MV-4-11 (cell line): ENCODE results near the gene SAMD1.

Experiments used
- DNase-seq: peaks from one replicate; lab custom pipeline; 2025; lab: John Stamatoyannopoulos, UW

SAMD1 gene

GRCh38 chr19:14113762-14114414 lies 23.3 kb upstream of the SAMD1 start:
- peak; percentile 59 for DNase-seq

- DNase-seq = no peak
These were observed 22.3 kb upstream of the SAMD1 start for GRCh38 chr19:14112809-14113385.

- DNase-seq = no peak
These were observed 21.7 kb upstream of the SAMD1 start for GRCh38 chr19:14112051-14112808.

GRCh38 chr19:14111486-14111885 lies 20.9 kb upstream of the SAMD1 start:
- DNase-seq = no peak

- no peak for DNase-seq
These were observed 20.1 kb upstream of the SAMD1 start for GRCh38 chr19:14110650-14111049.

- DNase-seq = no peak
These were observed 17.3 kb upstream of the SAMD1 start for GRCh38 chr19:14107581-14108461.

DNA sequence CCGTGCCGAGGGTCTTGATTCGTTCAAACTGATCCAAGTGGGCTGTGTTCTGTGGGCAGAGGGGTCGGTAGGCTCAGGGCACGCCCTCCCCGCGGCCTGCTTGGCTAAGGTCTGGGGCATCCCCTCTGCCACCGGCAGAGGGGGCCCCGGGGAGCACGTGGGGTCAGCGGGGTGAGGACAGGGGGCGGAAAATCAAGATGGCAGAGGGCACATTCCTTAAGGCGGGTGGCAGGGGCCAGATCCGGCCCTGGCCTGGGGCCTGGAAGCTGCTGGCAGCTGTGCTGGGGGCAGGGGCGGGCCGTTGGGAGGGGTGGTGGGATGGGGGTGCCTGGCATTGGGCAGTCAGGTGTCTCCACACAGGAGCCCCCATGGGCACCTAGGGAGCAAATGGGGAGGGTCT lies 16.3 kb upstream of the SAMD1 start:
- no peak for DNase-seq

DNA sequence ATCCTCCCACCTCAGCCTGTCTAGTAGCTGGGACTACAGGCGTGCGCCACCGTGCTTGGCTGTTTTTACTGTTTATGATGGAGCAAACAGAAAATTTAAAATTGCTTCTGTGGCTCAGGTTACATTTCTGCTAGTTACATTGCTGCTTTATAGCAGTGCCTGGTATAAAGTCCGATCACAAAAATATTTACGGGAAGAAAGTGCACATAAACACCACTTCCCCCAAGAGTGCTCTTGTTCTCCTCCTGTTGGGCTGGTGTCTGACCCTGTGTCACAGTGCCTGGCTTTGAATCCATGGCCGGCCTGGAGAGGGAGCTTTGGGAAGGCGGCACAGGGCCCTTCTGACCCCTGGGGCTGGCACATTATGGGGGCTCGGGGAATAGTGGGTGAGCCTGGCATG lies 15.1 kb upstream of the SAMD1 start:
- DNase-seq = no peak

DNA sequence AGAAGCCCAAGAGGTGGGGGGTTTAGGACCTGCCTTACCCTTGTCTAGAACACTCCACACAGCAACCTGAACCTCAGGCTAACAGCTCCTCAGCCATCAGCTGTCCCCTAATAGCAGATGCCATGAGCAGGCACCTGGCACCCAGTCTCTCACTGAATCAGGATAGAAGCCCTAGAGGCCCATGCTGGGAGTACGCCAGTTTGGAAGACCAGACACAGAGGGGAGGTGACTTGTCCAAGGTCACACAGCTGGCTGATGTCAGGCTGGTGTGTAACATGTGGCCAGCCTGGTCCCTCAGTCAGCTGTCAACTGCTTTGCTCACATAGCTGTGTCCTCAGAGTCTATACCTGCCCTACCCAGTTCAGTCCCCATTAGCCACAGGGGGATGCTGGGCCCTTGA lies 12.8 kb upstream of the SAMD1 start:
- DNase-seq = no peak

DNA sequence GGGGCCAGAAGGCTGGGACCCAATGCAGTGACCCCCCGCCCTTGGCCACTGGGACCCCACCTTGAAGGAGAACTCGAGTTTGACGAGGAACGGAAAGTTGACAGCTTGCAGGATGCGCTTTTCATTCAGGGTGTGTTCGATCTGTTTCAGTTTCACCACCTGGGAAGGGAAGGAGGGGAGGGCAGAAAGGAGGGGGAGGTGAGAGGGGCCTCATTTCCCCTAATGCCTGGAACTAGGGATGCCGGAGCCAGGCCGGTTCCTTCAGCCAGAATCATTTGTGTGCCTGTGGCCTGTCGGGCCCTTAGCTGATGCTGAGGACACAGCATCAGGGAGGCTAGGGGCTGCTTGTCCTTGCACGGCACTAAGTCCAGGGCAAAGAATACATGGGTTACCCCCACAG lies 12.2 kb upstream of the SAMD1 start:
- no peak for DNase-seq

DNA sequence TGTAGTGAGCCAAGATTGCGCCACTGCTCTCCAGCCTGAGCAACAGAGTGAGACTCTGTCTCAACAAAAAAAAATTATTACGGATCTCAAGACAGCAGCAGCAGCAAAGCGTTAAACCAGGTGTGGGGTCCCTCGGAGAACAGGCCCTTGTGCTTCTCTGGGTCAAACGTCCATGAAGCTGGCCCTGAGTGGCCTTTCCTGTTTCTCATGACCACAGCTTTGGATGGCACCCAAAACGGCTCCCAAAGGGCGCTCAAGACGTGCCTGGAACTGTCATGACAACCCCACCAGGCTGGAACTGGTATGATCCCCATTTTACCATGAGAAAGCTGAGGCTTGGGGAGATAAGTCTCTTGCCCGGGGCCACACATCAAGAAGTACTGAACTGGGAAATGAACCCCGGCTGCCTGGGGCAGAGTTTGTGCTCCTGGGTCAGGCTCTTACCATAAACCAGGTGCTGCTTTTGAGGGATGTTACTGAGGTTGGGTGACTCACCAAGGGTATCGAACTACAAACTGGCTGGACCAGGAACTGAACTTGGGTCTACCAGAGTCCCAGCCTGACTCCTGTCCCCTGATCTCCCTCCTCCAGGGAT lies 11.6 kb upstream of the SAMD1 start:
- no peak for DNase-seq

DNA sequence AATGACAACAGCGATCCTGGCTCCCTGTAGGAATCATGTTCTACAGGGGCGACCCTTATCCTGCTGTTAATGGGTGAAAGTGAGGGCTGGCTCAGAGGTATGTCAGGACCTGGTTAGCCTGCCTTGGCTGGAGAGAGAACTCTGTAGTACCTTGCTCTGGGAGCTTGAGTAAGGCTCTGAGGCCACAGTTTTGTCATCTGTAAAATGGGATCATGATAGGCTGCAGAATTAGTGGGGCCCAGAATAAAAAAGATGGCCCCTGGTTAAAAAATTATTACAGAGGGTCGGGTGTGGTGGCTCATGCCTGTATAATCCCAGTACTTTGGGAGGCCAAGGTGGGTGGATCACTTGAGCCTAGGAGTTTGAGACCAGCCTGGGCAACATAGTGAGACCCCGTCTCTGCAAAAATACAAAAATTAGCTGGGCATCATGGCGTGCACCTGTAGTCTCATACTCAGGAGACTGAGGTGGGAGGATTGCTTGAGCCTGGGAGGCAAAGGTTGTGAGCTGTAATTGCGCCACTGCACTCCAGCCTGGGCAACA lies 10.5 kb upstream of the SAMD1 start:
- no peak for DNase-seq

DNA sequence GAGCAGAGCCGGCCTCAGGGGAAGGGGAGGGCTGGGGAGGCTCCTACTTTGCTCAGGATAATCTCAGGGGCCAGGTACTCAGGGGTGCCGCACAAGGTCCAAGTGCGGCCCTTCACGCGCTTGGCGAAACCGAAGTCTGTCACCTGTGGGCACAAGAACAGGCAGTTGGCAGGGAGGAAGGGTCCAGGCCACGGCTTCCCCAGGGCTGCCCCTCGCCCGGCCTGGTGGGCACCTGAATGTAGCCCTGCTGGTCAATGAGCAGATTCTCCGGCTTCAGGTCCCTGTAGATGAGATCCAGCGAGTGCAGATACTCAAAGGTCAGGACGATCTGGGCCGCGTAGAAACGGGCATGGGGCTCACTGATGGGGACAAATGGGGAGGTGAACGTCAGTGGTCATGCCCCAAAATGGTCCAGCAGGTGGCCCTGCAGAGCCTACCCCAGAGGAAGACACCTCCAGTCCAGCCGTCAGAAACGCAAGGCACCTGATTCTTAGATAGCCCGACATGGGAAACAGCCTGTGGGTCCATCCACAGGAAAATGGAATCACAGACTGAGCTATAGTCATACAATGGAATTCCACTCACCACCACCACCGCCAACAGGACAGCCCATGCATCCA lies 7.1 kb upstream of the SAMD1 start:
- DNase-seq = no peak

- DNase-seq = no peak
These were observed 5.9 kb upstream of the SAMD1 start for GRCh38 chr19:14096272-14096992.

- no peak for DNase-seq
These were observed 4.3 kb upstream of the SAMD1 start for GRCh38 chr19:14094854-14095253.

GRCh38 chr19:14093117-14093823 lies 2.7 kb upstream of the SAMD1 start:
- no peak for DNase-seq

DNA sequence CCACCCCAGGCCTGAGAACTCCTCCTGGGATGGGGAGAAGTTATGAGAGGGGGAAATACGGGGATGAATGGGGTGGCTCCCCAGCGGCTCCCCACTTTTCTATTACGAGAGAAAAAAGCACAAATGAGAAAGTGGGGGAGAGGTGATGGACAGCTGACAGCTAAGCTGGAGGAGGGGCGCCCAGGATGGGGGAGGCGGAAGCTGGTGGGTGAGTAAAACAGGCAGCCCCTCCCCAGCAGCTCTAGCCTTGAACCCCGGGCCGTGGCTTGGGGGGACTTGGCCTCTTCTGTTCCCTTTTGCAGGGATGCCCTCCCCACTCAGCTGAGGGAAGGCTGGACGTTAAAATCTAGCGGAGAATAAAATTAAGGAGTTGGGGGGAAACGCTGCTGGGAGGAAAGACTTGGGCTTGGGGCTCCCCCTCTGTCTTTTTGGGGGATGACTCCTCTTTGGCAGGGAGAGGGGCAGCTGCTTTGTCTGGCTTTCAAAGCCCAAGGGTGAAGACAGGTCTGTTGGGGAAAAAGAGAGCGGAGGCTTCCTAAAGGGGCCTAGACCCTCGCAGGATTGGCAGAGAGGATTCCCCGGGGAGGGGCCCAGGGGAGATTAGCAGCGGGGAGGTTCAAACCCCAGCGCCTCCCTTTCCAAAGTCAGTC lies 1.4 kb upstream of the SAMD1 start:
- no peak for DNase-seq

DNA sequence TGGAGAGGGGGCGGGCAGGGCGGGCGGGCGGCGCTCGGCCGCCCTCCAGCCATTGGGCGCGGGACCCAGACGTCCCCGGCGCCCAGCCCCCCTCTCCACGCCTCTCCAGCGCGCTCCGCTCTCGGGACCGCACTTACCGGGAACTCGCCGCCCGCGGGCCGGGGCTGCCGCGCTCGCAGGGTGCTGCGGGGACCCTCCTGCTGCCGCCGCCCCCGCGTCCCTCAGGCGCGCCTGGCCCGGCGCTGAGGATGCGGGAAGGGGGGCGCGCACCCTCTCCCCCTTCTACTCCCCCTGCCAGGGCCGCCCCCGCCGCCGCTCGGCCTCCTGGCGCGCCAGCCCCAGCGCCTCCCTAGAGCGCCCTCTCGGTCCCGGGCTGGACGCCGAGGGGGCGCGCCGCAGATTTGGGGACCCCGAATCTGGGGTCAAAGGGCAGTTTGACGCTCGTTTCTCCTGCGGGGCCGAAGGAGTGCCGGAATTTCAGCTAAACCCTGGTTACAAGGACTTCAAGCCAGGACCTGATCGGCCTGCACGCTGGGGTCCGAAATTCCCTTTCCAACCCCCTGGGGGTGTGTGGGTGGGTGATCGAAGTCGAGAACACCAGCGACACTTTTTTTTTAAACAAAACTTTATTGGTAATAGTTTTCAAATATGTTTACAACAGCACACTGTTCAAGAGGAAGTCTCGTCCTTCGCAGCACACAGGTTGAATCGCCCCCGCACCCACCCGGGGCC lies 696 bp upstream of the SAMD1 start:
- peak; percentile 75 for DNase-seq
